ENCODE results near the gene DMXL1. TPM values are rescaled to one million over a fixed set of nuclear protein-coding genes. Genes with fewer than 3 reads are reported as not detected.

DMXL1 gene
- total RNA-seq, 3 donors from 2014 or later: 53.1 to 91.2 (median 60.3) TPM

GRCh38 chr5:119076080-119076479 is 5.2 kb downstream of the DMXL1 start:
- intact Hi-C loops (cut with DNase I; ENCODE audit: low total_unique reads): no loop called here
- no peak for DNase-seq (ENCODE audit: low spot score in 2 of 2)
- no peaks in the 10 kb centered on the region for H3K9me3 ChIP-seq
- H3K4me3 ChIP-seq: no peak overlapping the region
- no peak for TF ChIP-seq CTCF (IDR thresholded peaks at IDR 0.05)
- no peak for TF ChIP-seq POLR2AphosphoS5 (IDR thresholded peaks at IDR 0.05)
- no peak for TF ChIP-seq POLR2A (IDR thresholded peaks at IDR 0.05)
- H3K36me3 ChIP-seq: no peaks in the 10 kb centered on the region
- H3K27me3 ChIP-seq: no peaks in the 10 kb centered on the region
- no peak overlapping the region for H3K27ac ChIP-seq
- H3K4me1 ChIP-seq: peaks cover 4 to 7% of the 10 kb centered on the region in 2 donors

- no peaks in the 10 kb centered on the region for H3K36me3 ChIP-seq
- H3K9me3 ChIP-seq: no peaks in the 10 kb centered on the region
- intact Hi-C loops (cut with DNase I; ENCODE audit: low total_unique reads): no loop called here
- H3K4me3 ChIP-seq: no peak overlapping the region
- no peak overlapping the region for H3K27ac ChIP-seq
- DNase-seq (ENCODE audit: low spot score in 2 of 2): no peak
- H3K4me1 ChIP-seq: peaks cover 4 to 7% of the 10 kb centered on the region in 2 donors
- H3K27me3 ChIP-seq: no peaks in the 10 kb centered on the region
- TF ChIP-seq POLR2A (IDR thresholded peaks at IDR 0.05) (no peak), POLR2AphosphoS5 (IDR thresholded peaks at IDR 0.05) (no peak), CTCF (IDR thresholded peaks at IDR 0.05) (no peak)
Measured at GRCh38 chr5:119077444-119077843, 6.6 kb downstream of the DMXL1 start.

- Histone ChIP-seq H3K36me3 (no peaks in the 10 kb centered on the region), H3K9me3 (no peaks in the 10 kb centered on the region), H3K4me1 (peaks cover 4 to 7% of the 10 kb centered on the region in 2 donors), H3K4me3 (no peak overlapping the region), H3K27ac (no peak overlapping the region), H3K27me3 (no peaks in the 10 kb centered on the region)
- no peak for DNase-seq (ENCODE audit: low spot score in 2 of 2)
- intact Hi-C loops (cut with DNase I; ENCODE audit: low total_unique reads): no loop called here
- TF ChIP-seq POLR2AphosphoS5 (IDR thresholded peaks at IDR 0.05): no peak
Measured at GRCh38 chr5:119078071-119078846, 7.4 kb downstream of the DMXL1 start.

- no peaks in the 10 kb centered on the region for H3K9me3 ChIP-seq
- no peaks in the 10 kb centered on the region for H3K36me3 ChIP-seq
- H3K4me1 ChIP-seq: peaks cover 4 to 7% of the 10 kb centered on the region in 2 donors
- no peak overlapping the region for H3K4me3 ChIP-seq
- no peak for DNase-seq (ENCODE audit: low spot score in 2 of 2)
- intact Hi-C loops (cut with DNase I; ENCODE audit: low total_unique reads): no loop called here
- H3K27me3 ChIP-seq: no peaks in the 10 kb centered on the region
- no peak overlapping the region for H3K27ac ChIP-seq
- TF ChIP-seq CTCF (IDR thresholded peaks at IDR 0.05) (no peak), POLR2AphosphoS5 (IDR thresholded peaks at IDR 0.05) (no peak), POLR2A (IDR thresholded peaks at IDR 0.05) (no peak)
Measured at GRCh38 chr5:119078861-119079260, 8.0 kb downstream of the DMXL1 start.

- no peaks in the 10 kb centered on the region for H3K9me3 ChIP-seq
- DNase-seq (ENCODE audit: low spot score in 2 of 2): no peak
- intact Hi-C loops (cut with DNase I; ENCODE audit: low total_unique reads): no loop called here
- no peaks in the 10 kb centered on the region for H3K27me3 ChIP-seq
- no peak for TF ChIP-seq POLR2AphosphoS5 (IDR thresholded peaks at IDR 0.05)
- no peak for TF ChIP-seq POLR2A (IDR thresholded peaks at IDR 0.05)
- no peak for TF ChIP-seq CTCF (IDR thresholded peaks at IDR 0.05)
- H3K4me3 ChIP-seq: no peak overlapping the region
- H3K36me3 ChIP-seq: no peaks in the 10 kb centered on the region
- no peak overlapping the region for H3K27ac ChIP-seq
- peaks cover 4 to 7% of the 10 kb centered on the region in 2 donors for H3K4me1 ChIP-seq
Measured at GRCh38 chr5:119079318-119079921, 8.5 kb downstream of the DMXL1 start.

Data from breast epithelium (tissue), 4 donors.